SJSA1 (cell line): ENCODE measurements around the gene ATOSA. TPM values are rescaled to one million over a fixed set of nuclear protein-coding genes. Genes with fewer than 3 reads are reported as not detected.

Experiments
- DNase-seq, 2 experiments: peaks; one replicate each; pipeline ENCODE4 v3.0.0-alpha.2; 2015 to 2020; ENCODE audit warnings: low spot score in 2 of 2, low read depth in 1 of 2
- H3K27ac ChIP-seq: fragments of 250-450 bp; sonication (Bioruptor Pico); 2 replicates; pipeline ENCODE4 v1.5.1; 2020; ENCODE audit warnings: mild to moderate bottlenecking, moderate library complexity
- H3K27me3 ChIP-seq: fragments of 250-450 bp; sonication (Bioruptor Pico); replicated peaks from 2 replicates; pipeline ENCODE4 v1.5.1; 2020; ENCODE audit warnings: mild to moderate bottlenecking, moderate library complexity
- H3K36me3 ChIP-seq: fragments of 250-450 bp; sonication (Bioruptor Pico); 2 replicates; pipeline ENCODE4 v1.5.1; 2020; ENCODE audit warnings: mild to moderate bottlenecking
- H3K4me1 ChIP-seq: fragments of 250-450 bp; sonication (Bioruptor Pico); replicated peaks from 2 replicates; pipeline ENCODE4 v1.6.1; 2021; ENCODE audit warnings: mild to moderate bottlenecking
- H3K4me3 ChIP-seq: fragments of 250-450 bp; sonication (Bioruptor Pico); 2 replicates; pipeline ENCODE4 v1.5.1; 2020; ENCODE audit warnings: mild to moderate bottlenecking
- H3K9me3 ChIP-seq: fragments of 250-450 bp; sonication (Bioruptor Pico); replicated peaks from 2 replicates; pipeline ENCODE4 v1.5.1; 2020; ENCODE audit warnings: mild to moderate bottlenecking
- total RNA-seq: library from RNA; depleted of rRNA; stranded (reverse); fragments of >200 nt; shearing (Covaris generic); gene quantifications from 2 replicates; pipeline ENCODE4 v1.2.3, GENCODE V29; 2014

The ATOSA gene
- total RNA-seq, 1 experiment from 2014 or later: 4.0 TPM

DNA sequence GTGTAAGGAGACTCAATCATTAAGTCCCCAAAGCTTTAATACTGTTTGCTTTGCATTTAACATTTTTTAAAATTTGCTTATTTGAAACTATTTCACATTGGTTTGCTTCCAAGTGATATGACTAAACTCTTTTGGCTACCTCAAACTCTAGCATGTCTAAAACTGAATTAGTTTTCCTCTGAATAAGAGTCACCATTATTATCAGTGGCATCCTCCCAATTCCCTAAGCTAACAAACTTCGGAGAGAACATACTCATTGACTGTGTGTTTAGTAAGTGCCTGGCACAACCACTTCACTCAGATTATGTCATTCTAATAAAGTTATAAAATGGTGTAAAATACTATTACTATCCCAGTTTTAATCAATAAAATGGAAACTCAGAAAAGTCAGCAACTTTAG is 21.9 kb downstream of the ATOSA start:
- no peak overlapping the region for H3K27ac ChIP-seq
- DNase-seq: no peak

DNA sequence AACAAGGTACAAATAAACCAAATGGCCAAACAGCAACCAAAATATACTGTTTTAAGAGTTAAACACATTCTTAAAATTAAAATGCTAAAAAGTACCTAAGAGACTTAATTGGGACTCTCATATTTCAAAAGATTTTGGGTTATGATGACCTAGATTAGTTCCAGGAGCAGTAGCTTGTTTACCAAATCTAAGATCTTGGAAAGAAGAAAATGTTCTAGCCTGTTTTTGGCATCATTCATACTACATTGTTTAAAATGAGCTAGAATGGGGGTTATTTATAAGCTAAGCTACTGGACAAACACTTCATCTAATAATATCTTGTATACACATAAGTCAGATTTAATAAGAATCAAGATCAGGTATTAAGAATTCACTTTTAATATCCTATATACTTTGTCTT is 22.8 kb downstream of the ATOSA start:
- DNase-seq: no peak
- H3K4me1 ChIP-seq: peaks cover 22% of the 10 kb centered on the region
- no peak overlapping the region for H3K27ac ChIP-seq
- H3K27me3 ChIP-seq: no peaks in the 10 kb centered on the region
- H3K36me3 ChIP-seq: no peaks in the 10 kb centered on the region
- H3K4me3 ChIP-seq: no peak overlapping the region
- no peaks in the 10 kb centered on the region for H3K9me3 ChIP-seq

More for the DNA sequence above, 21.9 kb downstream of the ATOSA start:
- Histone ChIP-seq H3K27me3 (no peaks in the 10 kb centered on the region), H3K9me3 (no peaks in the 10 kb centered on the region), H3K36me3 (no peaks in the 10 kb centered on the region), H3K4me1 (peaks cover 15% of the 10 kb centered on the region), H3K4me3 (no peak overlapping the region)

DNA sequence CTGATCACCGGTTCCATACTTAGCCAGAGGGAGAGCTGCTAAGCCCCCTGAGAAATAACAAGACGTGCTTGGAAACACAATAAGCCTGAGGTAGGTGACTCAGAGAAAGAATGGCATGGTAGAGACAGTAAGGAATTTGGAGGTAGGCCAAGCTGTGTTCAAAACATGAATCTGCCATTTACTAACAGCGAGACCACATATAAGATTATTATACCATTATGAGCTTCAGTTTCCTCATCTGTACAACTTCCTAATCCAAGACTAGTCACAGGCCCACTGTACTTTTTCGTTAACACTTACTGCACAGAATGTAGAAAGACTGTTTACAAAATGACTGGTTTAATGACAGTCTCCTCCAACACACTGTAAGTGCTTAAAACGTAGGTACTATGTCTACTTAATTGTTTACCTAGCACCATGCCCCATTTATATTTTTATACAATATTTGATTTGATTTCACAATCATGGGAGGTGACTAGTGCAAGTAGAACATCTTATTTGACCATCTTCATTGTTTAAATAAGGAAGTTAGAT is 25.7 kb downstream of the ATOSA start:
- no peaks in the 10 kb centered on the region for H3K27me3 ChIP-seq
- H3K4me1 ChIP-seq: peaks cover 22% of the 10 kb centered on the region
- H3K36me3 ChIP-seq: no peaks in the 10 kb centered on the region
- H3K4me3 ChIP-seq: no peak overlapping the region
- DNase-seq: peak; percentile 65 to 80
- H3K9me3 ChIP-seq: no peaks in the 10 kb centered on the region
- H3K27ac ChIP-seq: peak overlapping the region; percentile 84

DNA sequence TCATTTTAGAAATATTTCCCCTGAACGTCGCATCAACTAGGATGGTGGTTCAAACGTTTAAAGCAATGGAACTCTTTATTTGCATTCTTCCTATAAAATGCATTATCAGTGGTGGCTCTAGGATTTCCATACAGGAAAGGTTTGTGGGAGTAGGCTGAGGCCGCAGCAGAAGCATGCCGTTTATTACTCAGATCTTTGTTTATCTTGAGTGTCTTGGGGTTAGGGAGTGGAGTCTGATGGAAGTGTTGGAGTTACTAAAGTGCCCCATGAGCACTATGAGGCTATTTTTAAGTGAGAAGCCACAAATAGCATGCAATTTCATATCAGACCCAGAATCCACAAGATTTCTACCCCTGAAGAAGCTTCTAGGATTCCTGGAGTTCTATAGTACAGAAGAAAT is 26.2 kb downstream of the ATOSA start:
- H3K27ac ChIP-seq: peak overlapping the region; percentile 84
- no peaks in the 10 kb centered on the region for H3K9me3 ChIP-seq
- H3K4me1 ChIP-seq: peaks cover 22% of the 10 kb centered on the region
- peak; percentile 47 to 76 for DNase-seq
- H3K4me3 ChIP-seq: no peak overlapping the region
- H3K36me3 ChIP-seq: no peaks in the 10 kb centered on the region
- H3K27me3 ChIP-seq: no peaks in the 10 kb centered on the region

DNA sequence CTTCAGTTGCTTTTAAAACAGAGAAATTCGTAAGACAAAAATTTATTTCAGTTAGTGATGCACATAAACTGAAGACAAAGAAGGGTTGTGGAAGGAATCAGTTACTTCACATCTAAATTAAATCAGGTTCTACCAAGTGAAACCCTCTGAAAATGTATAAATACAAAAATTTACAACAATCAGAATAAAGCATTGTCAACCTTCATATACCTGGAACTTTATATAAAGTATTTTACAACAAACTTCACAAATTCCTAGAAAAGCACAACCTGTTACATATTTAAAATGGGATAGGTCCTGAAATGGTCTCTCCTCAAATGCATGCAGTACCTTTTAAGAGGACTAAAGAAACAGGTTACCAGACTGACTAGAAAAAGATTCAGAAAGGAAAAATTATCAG is 26.9 kb downstream of the ATOSA start:
- peak overlapping the region; percentile 34 for H3K4me3 ChIP-seq
- no peaks in the 10 kb centered on the region for H3K36me3 ChIP-seq
- H3K27me3 ChIP-seq: no peaks in the 10 kb centered on the region
- H3K4me1 ChIP-seq: peaks cover 22% of the 10 kb centered on the region
- no peak for DNase-seq
- H3K27ac ChIP-seq: peak overlapping the region; percentile 84
- no peaks in the 10 kb centered on the region for H3K9me3 ChIP-seq

DNA sequence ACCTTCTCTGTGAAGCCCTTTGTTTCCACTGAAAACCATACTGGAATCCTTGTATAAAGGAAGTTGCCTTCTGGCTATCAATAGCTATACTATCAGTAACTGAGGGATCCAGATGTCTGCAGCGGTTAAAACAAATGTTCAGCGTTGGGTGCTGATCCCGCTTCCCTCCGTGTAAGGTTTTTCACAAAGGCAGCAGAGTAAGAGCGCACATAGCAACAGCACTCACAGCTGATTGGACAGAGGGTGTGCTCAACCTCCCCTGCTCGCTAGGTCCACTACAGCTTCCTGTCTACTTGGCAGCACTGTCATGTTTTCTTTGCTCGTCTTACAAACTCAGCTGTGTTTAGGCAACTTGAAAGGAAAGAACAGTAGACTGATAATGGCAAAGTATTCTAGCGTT is 27.3 kb downstream of the ATOSA start:
- Histone ChIP-seq H3K9me3 (no peaks in the 10 kb centered on the region), H3K27me3 (no peaks in the 10 kb centered on the region), H3K36me3 (no peaks in the 10 kb centered on the region), H3K4me1 (peaks cover 22% of the 10 kb centered on the region), H3K27ac (peak overlapping the region; percentile 84), H3K4me3 (peak overlapping the region; percentile 34)
- peak; percentile 76 to 82 for DNase-seq

DNA sequence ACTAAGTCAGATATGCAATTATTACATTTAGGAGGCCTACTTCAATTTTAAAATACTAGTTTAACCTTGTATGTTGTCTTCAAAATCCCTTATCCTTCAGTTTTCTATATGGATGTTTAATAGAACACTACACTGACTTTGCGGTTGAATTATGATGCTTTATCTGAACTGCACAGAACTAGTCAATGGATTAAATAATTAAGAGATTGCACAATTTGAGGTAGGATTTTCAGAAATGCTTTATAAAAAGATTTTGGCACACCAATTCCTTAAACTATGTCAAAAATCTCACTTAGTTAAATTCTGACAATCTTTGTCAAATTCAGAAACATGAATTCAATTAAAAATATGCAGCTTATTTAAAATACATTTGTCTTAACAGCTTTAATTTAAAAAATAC is 28.1 kb downstream of the ATOSA start:
- no peaks in the 10 kb centered on the region for H3K36me3 ChIP-seq
- no peak overlapping the region for H3K27ac ChIP-seq
- H3K27me3 ChIP-seq: no peaks in the 10 kb centered on the region
- no peak overlapping the region for H3K4me3 ChIP-seq
- H3K9me3 ChIP-seq: no peaks in the 10 kb centered on the region
- peaks cover 22% of the 10 kb centered on the region for H3K4me1 ChIP-seq
- DNase-seq: no peak

DNA sequence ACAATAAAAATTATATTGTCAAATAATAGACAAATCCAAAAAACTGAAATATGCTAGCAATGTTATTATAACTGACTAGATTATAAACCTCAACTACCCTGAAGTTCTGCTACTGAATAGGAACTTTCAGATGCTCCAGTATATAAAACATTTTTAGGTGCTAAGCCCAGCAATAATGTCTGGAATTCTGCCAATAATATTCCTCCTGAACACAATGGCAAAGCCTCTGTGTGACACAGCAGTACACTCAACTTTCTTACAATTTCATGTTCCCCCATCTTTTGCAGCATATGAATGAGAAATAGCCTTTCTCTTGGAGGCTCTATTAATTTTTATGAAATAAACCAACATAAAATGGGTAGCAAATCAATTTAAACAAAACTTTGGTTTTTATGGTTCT is 29.5 kb downstream of the ATOSA start:
- no peaks in the 10 kb centered on the region for H3K36me3 ChIP-seq
- no peak for DNase-seq
- no peak overlapping the region for H3K4me3 ChIP-seq
- H3K9me3 ChIP-seq: no peaks in the 10 kb centered on the region
- no peak overlapping the region for H3K27ac ChIP-seq
- no peaks in the 10 kb centered on the region for H3K27me3 ChIP-seq
- H3K4me1 ChIP-seq: peaks cover 22% of the 10 kb centered on the region

DNA sequence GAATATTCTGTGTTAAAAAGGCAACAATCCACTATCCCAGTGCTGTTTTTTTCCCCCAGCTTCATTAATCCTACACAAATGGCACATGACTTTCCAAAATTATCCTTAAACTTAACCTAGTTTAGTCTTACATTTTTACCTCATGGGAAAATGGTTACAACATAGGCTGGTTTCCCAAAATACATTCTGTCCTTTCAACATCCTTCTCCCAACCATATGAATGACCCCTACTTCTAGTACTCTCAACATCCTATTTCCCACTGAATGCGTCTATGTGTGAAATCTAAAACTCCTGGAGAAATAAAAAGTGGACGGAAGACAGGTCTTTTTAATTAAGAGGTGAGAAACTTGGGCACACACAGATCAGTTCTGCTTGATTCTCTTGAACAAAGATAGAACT is 33.3 kb downstream of the ATOSA start:
- no peak for DNase-seq
- H3K4me1 ChIP-seq: 0 out of 2 replicates have a peak, but pooled peaks cover 6% of the 10 kb centered on the region
- H3K27ac ChIP-seq: no peak overlapping the region
- H3K27me3 ChIP-seq: no peaks in the 10 kb centered on the region
- H3K9me3 ChIP-seq: no peaks in the 10 kb centered on the region
- no peak overlapping the region for H3K4me3 ChIP-seq
- no peaks in the 10 kb centered on the region for H3K36me3 ChIP-seq

DNA sequence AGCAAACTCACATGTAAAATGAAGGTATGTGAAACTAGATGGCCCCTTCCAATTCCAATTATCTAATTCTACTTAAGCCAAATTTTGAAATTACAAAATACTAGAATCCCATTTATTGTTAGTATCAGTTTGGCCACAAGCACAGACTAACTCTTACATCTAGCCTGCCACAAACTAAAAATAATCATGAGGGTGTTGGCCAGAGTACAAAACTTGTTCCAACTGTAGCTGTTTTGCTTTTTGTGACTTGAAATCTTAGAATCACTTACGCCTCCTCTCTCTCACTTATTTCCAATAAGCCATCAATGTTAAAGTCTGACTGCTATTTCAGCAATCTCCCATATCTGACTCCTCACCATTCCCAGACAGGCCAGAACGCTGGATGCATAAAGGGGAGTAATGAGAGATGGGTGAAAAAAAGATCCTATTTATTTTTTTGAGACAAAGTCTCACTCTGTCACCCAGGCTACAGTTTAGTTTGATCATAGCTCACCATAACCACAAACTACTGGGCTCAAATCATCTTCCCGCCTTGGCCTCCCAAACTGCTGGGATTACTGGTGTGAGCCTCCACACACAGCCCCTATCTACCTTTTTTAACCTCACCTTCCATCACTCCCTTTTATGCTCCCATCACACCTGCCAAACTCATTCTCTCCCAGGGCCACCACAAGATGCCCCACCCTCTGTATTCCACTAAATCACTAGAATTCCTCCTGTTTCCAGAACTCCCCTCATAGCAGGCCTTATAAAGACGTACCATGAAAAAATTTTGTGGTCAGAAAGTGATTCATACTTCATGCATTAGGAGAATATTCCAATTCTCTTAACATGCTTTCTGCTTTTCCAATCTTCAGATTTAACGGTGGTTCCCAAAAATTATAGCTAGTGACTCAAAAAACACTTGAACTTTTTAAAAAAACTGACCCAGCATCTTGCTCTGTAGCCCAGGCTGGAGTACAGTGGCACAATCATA is 36.5 kb downstream of the ATOSA start:
- H3K27me3 ChIP-seq: no peaks in the 10 kb centered on the region
- H3K36me3 ChIP-seq: no peaks in the 10 kb centered on the region
- H3K27ac ChIP-seq: no peak overlapping the region
- H3K4me1 ChIP-seq: 0 out of 2 replicates have a peak, but pooled peaks cover 6% of the 10 kb centered on the region
- H3K4me3 ChIP-seq: no peak overlapping the region
- no peaks in the 10 kb centered on the region for H3K9me3 ChIP-seq
- DNase-seq: no peak

DNA sequence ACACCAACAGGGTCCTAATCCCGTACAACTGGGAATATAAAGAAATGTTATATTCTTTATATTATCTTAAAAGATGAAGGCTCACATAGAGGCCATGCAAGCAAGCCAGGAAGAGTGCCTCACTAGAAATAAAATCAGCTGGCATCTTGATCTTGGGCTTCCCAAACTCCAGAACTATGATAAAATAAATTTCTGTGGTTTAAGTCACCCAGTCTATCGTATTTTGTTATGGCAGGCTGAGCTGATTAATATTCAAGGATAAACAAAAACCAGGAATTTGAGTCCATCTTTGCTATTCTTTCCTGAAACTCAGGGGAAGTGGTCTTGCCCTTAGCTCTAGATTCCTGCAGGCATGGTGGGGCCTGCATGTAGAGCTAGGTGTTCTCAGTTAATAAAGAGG is 42.7 kb downstream of the ATOSA start:
- DNase-seq: no peak
- no peaks in the 10 kb centered on the region for H3K36me3 ChIP-seq
- H3K27ac ChIP-seq: no peak overlapping the region
- no peak overlapping the region for H3K4me3 ChIP-seq
- H3K4me1 ChIP-seq: 0 out of 2 replicates have a peak, but pooled peaks cover 3% of the 10 kb centered on the region
- H3K9me3 ChIP-seq: no peaks in the 10 kb centered on the region
- H3K27me3 ChIP-seq: no peaks in the 10 kb centered on the region

DNA sequence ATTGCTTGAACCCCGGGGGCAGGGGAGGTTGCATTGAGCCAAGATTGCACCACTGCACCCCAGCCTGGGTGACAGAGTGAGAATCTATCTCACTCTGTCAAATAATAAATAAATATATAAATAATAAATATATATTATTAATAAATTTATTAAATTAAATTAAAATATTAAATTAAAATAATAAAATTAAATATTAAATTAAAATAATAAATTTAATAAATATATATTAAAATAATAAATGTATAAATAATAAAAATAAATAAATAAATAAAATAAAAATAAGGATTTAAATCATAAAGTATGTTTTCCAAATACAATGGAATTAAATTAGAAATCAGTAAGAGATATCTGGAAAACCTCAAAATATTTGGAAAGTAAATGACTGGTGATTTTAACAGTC is 43.3 kb downstream of the ATOSA start:
- Histone ChIP-seq H3K4me1 (0 out of 2 replicates have a peak, but pooled peaks cover 3% of the 10 kb centered on the region), H3K36me3 (no peaks in the 10 kb centered on the region), H3K9me3 (no peaks in the 10 kb centered on the region), H3K4me3 (no peak overlapping the region), H3K27ac (no peak overlapping the region), H3K27me3 (no peaks in the 10 kb centered on the region)
- DNase-seq: no peak
